K562 (cell line): ENCODE data around the gene RAB32. TPM values are rescaled to one million over a fixed set of nuclear protein-coding genes. Genes with fewer than 3 reads are reported as not detected.
A peak's percentile ranks its signal among the peaks of the same experiment; 100 is the strongest.

Source experiments
- CHD1 ChIP-seq: fragments of 200-600 bp; sonication (generic); IDR thresholded peaks from one replicate; pipeline ENCODE4 v1.6.1; 2012; ENCODE audit warnings: mild to moderate bottlenecking, moderate library complexity, low read length, inconsistent platforms
- FOSL1 ChIP-seq: fragments of 200-800 bp; sonication (Bioruptor generic); conservative IDR thresholded peaks from 2 replicates; pipeline ENCODE4 v1.6.1; 2016; ENCODE audit warnings: missing genetic modification characterization, missing compliant biosample characterization
- KDM2B ChIP-seq: fragments of 250-450 bp; sonication (Bioruptor Pico); IDR thresholded peaks from 2 replicates; pipeline ENCODE4 v1.8.0; 2021; ENCODE audit warnings: mild to moderate bottlenecking, moderate library complexity
- MTA2 ChIP-seq: fragments of 450-650 bp; IDR thresholded peaks from 2 replicates; pipeline ENCODE4 v1.6.1; 2016; ENCODE audit warnings: low read depth
- RBBP5 ChIP-seq: fragments of 200-600 bp; sonication (generic); IDR thresholded peaks from 2 replicates; pipeline ENCODE4 v1.6.1; 2012; ENCODE audit warnings: borderline replicate concordance, mild to moderate bottlenecking, low read length, control low read depth, inconsistent platforms; ENCODE audit not compliant: insufficient read depth, poor library complexity, severe bottlenecking
- TAF15 ChIP-seq: fragments of 200-400 bp; formaldehyde crosslinking; IDR thresholded peaks from 2 replicates; pipeline ENCODE4 v1.6.1; 2017; ENCODE audit warnings: mild to moderate bottlenecking, low read depth, low read length, moderate library complexity
- TAF7 ChIP-seq: fragments of 450-650 bp; IDR thresholded peaks from 2 replicates; pipeline ENCODE4 v1.6.1; 2016; ENCODE audit warnings: missing genetic modification characterization, missing compliant biosample characterization
- ZNF174 ChIP-seq: fragments of 250-450 bp; sonication (Bioruptor Pico); IDR thresholded peaks from 2 replicates; pipeline ENCODE4 v1.4.0; 2020; ENCODE audit warnings: mild to moderate bottlenecking
- polyA plus RNA-seq, 8 experiments: library from polyadenylated mRNA; depleted of rRNA in 4 of 8; stranded (reverse) in 5 of 8; unstranded in 3 of 8; fragments of >200 nt; fragmentation: Nextera tagmentation in 2 of 8; fragmentation: Illumina TruSeq in 1 of 8; extraction: Ambion mirVana in 2 of 8; extraction: Trizol in 1 of 8; gene quantifications; 2 replicates each; pipeline versions ENCODE4 v1.2.1 to v1.2.3, GENCODE V29; 2011 to 2014; ENCODE audit warnings: inconsistent platforms in 1 of 8, missing spikeins in 1 of 8
- total RNA-seq, 7 experiments: library from RNA; depleted of rRNA in 6 of 7; stranded (reverse); fragments of >200 nt in 6 of 7; fragmentation: Illumina TruSeq in 2 of 7; extraction: Trizol in 2 of 7; gene quantifications; 2 replicates each; pipeline versions ENCODE4 v1.2.1 to v1.2.3, GENCODE V29; 2011 to 2021; ENCODE audit warnings: low replicate concordance in 1 of 7
- TF ChIP-seq, protein P1 (sequence below), 2 experiments: fragments of 450-650 bp in 1 of 2; sonication (generic) in 1 of 2; formaldehyde crosslinking in 1 of 2; IDR thresholded peaks; 2 replicates each; pipeline versions ENCODE4 v1.7.1 to v1.9.0; 2016 to 2022; ENCODE audit warnings: inconsistent platforms in 1 of 2, mild to moderate bottlenecking in 1 of 2, missing genetic modification reagents in 1 of 2
- TF ChIP-seq, protein P2 (sequence below): sonication (generic); IDR thresholded peaks from 2 replicates; pipeline ENCODE4 v1.6.1; 2016
- TF ChIP-seq, protein P3 (sequence below): fragments of 250-450 bp; sonication (Bioruptor Pico); IDR thresholded peaks from 2 replicates; pipeline ENCODE4 v1.8.0; 2022; ENCODE audit warnings: inconsistent platforms
- TF ChIP-seq, protein P4 (sequence below): fragments of 450-650 bp; formaldehyde crosslinking; IDR thresholded peaks from 2 replicates; pipeline ENCODE4 v1.4.0; 2022; ENCODE audit warnings: missing genetic modification characterization

The RAB32 gene
- total and polyA plus RNA-seq, 9 of the 15 experiments (the other 6 are each of a cell fraction or from before 2014, with no cell fraction given) = 2.5 to 16.6 (median 11.0) TPM

DNA sequence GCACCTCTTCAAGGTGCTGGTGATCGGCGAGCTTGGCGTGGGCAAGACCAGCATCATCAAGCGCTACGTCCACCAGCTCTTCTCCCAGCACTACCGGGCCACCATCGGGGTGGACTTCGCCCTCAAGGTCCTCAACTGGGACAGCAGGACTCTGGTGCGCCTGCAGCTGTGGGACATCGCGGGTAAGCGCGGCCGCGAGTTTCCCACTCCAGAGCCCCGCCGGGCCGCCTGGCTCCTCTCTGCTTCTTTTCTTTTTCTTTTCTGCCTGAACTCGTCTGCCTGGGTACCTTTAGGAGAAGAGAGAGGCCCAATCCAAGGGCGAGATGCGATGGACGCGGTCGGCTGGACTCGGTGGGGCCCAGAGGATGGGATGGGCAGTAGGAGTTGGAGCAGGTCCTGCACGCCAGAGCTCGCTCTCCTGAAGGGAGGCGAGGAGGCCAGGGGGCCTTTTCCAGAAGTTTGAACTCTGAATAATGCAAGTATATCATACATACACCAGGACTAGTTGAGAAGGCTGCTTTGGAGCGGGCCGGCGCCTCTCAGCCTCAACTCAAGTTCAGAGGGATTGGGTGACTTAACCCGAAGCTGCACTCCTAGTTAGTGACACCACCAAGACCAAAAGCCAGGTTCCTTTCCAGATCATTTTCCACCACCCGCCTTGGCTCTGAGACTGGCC lies 445 bp downstream of the RAB32 start (continued):
- TF ChIP-seq RBBP5 (peak; percentile 81), TAF7 (tag) (no peak), FOSL1 (0 out of 2 replicates have a peak, but pooled peaks have one; percentile 6), MTA2 (no peak), ZNF174 (CRISPR knock-in tag) (no peak), KDM2B (CRISPR knock-in tag) (0 out of 2 replicates have a peak, but pooled peaks have one; percentile 12), CHD1 (peak; percentile 7), TAF15 (no peak)
- TF ChIP-seq, protein P1, sequence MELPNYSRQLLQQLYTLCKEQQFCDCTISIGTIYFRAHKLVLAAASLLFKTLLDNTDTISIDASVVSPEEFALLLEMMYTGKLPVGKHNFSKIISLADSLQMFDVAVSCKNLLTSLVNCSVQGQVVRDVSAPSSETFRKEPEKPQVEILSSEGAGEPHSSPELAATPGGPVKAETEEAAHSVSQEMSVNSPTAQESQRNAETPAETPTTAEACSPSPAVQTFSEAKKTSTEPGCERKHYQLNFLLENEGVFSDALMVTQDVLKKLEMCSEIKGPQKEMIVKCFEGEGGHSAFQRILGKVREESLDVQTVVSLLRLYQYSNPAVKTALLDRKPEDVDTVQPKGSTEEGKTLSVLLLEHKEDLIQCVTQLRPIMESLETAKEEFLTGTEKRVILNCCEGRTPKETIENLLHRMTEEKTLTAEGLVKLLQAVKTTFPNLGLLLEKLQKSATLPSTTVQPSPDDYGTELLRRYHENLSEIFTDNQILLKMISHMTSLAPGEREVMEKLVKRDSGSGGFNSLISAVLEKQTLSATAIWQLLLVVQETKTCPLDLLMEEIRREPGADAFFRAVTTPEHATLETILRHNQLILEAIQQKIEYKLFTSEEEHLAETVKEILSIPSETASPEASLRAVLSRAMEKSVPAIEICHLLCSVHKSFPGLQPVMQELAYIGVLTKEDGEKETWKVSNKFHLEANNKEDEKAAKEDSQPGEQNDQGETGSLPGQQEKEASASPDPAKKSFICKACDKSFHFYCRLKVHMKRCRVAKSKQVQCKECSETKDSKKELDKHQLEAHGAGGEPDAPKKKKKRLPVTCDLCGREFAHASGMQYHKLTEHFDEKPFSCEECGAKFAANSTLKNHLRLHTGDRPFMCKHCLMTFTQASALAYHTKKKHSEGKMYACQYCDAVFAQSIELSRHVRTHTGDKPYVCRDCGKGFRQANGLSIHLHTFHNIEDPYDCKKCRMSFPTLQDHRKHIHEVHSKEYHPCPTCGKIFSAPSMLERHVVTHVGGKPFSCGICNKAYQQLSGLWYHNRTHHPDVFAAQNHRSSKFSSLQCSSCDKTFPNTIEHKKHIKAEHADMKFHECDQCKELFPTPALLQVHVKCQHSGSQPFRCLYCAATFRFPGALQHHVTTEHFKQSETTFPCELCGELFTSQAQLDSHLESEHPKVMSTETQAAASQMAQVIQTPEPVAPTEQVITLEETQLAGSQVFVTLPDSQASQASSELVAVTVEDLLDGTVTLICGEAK (IDR thresholded peaks at IDR 0.05) = peak; percentile 41; the same call in 1 of the 2 replicates
- TF ChIP-seq, protein P1 (CRISPR knock-in tag; IDR thresholded peaks at IDR 0.05) = no peak
- TF ChIP-seq, protein P2, sequence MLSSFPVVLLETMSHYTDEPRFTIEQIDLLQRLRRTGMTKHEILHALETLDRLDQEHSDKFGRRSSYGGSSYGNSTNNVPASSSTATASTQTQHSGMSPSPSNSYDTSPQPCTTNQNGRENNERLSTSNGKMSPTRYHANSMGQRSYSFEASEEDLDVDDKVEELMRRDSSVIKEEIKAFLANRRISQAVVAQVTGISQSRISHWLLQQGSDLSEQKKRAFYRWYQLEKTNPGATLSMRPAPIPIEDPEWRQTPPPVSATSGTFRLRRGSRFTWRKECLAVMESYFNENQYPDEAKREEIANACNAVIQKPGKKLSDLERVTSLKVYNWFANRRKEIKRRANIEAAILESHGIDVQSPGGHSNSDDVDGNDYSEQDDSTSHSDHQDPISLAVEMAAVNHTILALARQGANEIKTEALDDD = peak; percentile 88
- TF ChIP-seq, protein P3, sequence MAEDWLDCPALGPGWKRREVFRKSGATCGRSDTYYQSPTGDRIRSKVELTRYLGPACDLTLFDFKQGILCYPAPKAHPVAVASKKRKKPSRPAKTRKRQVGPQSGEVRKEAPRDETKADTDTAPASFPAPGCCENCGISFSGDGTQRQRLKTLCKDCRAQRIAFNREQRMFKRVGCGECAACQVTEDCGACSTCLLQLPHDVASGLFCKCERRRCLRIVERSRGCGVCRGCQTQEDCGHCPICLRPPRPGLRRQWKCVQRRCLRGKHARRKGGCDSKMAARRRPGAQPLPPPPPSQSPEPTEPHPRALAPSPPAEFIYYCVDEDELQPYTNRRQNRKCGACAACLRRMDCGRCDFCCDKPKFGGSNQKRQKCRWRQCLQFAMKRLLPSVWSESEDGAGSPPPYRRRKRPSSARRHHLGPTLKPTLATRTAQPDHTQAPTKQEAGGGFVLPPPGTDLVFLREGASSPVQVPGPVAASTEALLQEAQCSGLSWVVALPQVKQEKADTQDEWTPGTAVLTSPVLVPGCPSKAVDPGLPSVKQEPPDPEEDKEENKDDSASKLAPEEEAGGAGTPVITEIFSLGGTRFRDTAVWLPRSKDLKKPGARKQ (CRISPR knock-in tag) = 0 out of 2 replicates have a peak, but pooled peaks have one; percentile 35
- TF ChIP-seq, protein P4, sequence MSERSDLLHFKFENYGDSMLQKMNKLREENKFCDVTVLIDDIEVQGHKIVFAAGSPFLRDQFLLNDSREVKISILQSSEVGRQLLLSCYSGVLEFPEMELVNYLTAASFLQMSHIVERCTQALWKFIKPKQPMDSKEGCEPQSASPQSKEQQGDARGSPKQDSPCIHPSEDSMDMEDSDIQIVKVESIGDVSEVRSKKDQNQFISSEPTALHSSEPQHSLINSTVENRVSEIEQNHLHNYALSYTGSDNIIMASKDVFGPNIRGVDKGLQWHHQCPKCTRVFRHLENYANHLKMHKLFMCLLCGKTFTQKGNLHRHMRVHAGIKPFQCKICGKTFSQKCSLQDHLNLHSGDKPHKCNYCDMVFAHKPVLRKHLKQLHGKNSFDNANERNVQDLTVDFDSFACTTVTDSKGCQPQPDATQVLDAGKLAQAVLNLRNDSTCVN = no peak
